GM21717 (cell line): ENCODE results near the gene RAI1.
A peak's percentile ranks its signal among the peaks of the same experiment; 100 is the strongest.
"Not testable (repeated sequence)": the region's sequence is repeated elsewhere in the genome, so short reads cannot be mapped to it uniquely, and the experiment has no call there.

Experiments used
- ATAC-seq: cut with Tn5 transposase; IDR thresholded peaks from one replicate; pipeline ENCODE4 v1.9.1; 2021; ENCODE audit warnings: mild to moderate bottlenecking, moderate library complexity; ENCODE audit not compliant: unreplicated experiment

RAI1 gene

DNA sequence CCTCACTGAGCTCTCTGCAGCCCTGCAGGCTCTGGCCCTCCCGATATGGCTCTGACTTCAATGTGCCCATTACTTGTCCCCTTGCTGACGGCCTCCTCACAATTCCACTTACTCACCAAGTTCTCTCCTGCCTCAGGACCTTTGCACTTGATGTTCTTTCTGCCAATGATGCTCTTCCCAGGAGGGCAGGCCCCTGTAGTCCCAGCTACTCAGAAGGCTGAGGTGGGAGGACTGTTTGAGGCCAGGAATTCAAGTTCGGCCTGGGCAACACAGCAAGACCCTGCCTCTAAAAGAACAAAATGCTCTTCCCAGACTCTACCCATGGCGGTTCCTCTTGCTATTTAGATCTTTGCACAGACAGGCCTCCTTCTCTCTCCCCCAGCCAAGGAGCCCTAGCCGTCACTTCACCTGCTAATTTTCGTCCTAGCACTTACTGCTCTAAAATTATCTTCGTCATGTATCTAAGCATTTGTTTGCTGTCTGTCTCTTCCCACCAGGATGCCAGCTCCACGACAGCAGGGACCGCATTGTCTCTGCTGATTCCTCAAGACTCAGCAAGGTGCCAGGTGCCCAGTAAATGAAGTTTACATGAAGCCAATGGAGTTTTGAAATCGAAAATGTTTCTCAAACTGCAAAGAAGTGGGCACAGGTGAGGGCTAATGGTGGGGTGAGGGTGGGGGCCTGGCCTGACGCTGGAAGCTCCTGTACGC is 626 bp upstream of the RAI1 start:
- no peak for ATAC-seq

DNA sequence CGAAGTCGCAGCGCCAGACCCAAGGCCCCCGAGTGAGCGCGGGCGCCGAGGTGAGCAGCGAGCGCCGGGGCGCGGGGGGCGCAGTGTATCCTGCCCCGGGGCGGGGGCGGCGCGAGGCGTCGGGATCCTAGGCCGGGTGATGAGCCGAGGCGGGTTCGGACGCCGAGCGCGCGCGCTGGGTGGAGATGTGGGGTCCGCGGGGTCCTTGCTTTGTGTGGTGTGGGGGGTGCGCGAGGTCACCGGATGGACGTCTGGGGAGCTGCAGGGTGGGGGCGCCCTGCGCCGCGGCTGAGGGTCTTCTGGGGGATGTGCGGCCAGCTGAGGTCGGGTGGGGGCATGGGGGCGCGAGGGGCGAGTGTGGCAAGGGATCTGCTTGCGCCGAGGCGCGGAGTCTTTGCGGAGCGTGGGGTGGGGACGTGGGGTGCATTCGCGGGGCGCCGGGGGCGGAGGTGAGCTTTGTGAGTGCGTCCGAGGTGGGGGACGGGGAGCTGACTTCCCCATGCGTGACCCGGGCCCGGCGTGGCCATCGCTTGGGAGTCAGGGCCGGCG is 560 bp downstream of the RAI1 start:
- ATAC-seq, result peak; percentile 6

- peak; percentile 31 for ATAC-seq
Measured at GRCh38 chr17:17682293-17682736, 1.1 kb downstream of the RAI1 start.

DNA sequence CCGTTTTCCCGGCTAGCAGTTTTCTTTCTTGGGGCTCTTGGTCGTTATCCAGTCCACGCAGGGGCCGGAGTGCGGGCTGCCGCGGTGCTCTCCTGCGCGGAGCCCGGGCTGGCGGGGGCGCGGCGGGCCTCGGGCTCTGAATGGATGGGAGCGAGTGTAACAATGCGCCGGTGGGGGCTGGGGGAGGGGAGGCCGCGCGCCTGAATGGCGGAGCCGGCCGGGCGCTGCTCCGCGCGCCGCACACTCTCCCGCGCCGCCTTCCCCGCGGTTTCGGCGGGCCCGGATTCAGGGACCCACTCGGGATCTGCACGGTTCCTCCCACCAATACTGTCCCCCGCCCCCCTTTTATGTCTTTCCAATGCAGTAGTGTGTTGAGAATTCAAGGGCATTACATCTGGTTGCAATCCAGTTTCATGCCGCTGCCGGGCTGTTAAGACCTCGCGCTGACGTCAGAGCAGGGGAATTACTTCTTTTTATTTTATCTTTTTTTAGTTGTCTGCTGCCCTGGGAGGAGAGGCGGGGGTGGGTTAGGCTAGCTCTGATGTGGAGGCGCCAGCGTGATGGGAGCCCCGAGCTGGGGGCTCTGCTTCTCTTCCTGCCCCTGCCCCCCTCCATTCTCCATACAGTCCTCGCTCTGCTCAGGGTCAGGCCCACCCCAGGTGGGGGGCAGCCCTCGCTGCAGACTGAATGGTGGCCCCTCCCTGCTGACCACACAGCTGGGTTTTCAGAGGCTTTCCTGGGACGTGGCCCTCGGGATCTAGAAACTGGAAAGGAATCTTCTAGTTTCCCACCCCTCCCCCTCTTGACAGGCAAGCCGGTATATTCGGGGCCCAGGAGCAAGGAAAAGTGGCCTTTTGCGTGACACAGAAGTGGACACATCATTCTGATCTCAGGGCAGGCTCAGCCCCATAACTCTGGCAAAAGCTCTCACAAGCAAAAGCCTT is 1.8 kb downstream of the RAI1 start:
- ATAC-seq, result peak; percentile 20

DNA sequence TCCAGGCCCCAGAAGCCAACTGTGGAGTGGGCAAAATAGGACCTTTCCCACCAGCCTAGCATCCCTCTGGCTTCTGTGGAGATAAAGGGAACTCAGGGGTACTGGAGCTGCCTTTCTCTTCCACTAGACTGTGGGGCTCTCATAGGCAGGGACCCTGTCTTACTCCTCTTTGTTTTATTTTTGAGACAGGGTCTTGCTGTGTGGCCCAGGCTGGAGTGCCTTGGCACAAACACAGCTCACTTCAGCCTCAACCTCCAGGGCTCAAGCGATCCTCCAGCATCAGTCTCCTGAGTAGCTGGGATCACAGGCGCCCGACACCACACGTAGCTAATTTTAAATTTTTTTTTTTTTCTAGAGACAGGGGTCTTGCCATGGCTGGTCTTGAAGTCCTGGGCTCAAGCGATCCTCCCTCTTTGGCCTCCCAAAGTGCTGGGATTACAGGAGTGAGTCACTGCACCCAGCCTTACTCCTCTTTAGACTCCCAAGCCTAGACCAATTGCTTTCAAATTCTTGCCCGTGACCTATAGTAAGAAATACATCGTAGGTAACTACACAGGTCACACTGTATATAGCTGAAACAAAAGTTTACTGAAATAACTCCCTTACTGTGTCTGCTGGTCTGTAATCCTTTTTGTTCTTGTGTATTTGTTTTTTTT is 2.6 kb downstream of the RAI1 start:
- no peak for ATAC-seq

- no peak for ATAC-seq
Measured at GRCh38 chr17:17684906-17685774, 3.9 kb downstream of the RAI1 start.

- no peak for ATAC-seq
Measured at GRCh38 chr17:17685775-17686291, 4.6 kb downstream of the RAI1 start.

GRCh38 chr17:17689312-17689711 is 8.1 kb downstream of the RAI1 start:
- ATAC-seq, result no peak

DNA sequence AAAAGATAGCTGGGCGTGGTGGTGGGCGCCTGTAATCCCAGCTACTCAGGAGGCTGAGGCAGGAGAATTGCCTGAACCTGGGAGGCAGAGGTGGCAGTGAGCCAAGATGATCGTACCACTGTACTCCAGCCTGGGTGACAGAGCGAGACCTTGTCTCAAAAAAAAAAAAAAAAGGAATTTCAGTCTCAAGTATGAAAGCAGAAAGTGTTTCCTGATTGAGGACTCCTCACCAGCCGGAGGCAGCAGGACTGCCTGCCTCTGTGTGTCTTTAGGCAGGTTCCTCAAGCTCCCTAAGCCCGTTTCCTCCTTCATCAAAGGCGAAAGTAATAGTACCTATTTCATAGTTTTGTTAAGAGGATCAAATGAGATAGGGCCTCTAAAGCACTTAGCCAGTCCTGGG is 9.0 kb downstream of the RAI1 start:
- ATAC-seq, result not testable (repeated sequence)

DNA sequence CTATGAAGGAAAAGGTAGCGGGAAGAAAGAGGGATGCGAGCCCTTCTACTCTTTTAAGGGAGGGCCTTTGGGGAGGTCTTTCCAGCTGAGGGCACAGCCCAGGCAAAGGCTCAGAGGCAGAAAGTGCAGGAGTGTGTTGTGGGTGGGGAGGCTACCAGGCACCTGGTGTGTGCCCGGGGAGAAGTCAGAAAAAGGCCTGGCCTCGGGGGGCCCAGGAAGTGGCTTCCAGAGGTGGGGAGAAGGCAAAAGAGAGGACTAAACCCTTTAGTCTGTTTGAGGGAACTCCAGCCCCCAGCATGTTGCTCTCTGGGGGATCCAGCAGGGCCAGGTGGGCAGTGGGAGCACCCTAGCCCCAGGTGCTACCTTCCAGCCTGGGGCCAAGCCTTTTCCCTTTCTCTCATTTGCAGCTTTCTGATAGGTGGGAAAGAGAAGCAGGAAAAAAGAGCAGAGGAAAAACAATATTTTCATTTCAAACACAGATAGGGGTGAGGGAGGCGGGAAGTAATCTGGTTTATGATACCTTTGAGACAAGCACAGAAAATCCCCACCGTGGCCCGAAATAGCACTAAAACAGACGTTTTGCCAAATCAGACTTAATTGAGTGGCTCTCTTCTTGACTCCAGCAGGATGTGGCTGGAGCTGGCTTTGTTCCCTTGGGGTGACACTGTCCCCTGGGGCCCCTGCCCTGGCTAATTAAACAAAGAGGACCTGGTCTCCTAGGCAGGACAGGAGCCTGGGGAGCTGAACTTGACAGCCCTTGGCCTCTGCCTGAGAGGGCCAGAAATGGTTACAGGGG is 10.4 kb downstream of the RAI1 start:
- ATAC-seq, result no peak

GRCh38 chr17:17692353-17693252 is 11.3 kb downstream of the RAI1 start:
- no peak for ATAC-seq

DNA sequence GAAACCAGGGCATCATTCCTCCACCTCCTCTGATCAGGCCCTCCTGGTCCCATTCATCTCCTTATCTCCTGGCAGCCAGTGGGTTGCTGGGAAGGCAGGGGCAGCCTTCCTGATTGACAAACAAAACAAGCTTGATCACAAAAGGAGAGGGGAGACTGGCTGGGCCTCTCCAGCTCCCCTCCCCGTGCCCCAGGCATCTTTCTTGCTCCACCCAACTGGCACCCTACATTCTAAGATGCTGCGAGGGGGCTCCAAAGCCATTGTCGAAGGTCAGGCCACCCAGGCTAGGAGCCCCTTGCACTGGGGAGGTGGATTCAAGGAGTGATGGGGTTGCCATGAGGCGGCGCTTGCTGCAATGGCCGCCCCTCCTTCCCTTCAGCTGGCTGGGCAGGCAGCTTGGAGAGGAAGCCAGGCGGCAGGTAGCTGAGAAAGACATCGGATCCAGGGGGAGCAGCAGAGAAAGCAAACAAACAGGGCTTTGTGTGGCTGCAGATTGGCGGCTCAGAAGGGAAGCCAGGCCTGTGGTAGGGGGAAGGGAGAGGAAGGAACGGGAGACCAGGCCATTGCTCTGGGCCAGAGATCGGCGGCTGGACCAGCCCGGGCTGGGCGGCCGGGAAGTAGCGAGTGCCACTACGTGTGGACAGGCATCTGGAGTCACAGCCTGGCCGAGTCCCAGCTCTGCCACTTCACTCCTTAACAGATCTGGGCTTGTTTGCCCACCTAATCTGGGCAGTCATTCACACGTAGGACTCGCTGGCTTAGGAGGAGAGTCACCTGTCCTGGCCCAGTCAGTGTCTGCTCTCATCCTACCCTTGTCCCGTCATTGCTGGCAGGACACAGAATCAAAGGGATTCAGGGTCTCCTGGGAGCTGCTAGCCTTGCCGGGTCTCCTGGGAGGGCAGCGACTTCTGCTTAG is 12.3 kb downstream of the RAI1 start:
- no peak for ATAC-seq

GRCh38 chr17:17694169-17695081 is 13.2 kb downstream of the RAI1 start:
- peak; percentile 37 for ATAC-seq

GRCh38 chr17:17696085-17696484 is 14.8 kb downstream of the RAI1 start:
- no peak for ATAC-seq

DNA sequence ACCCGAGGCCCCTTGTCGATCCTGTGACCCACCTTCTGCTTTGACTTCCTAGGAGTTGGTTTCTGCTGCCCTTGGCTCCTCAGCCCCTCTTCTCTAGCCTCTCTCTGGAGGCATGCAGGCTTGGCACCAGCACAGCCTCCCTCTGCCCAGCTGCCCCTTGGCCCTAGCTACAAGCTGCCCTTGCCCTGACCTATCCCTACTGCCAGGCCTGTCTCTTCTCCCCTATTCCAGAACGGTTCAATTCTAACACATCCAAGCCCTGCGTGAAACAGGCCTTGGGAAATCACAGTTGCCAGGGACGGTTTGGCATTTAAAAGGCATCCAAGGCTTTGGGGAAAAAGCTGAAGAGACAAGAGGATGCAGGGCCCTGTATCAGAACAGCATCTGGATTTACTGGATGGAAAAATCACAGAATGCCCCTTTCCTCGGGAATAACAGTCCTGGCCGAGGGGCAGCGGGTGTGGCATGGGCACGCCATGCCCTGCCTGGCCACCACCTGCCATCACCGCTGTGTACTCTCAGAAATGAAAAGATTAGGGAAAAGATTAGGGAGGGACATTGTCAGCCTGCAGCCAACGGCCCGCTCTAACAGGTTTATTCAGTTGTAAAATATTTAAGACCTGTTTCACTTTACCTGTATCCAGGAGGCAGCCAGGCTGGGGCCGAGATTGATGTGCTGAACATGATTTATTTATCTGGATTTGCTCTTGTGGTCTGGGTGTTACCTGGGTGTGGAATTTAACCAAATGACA is 15.8 kb downstream of the RAI1 start:
- ATAC-seq, result no peak
